Prostate gland (tissue), 2 donors: ENCODE results near the gene FAAP20.

Source experiments
- CTCF ChIP-seq, 4 experiments: fragments of 200-600 bp in 2 of 4; fragments of 450-650 bp in 2 of 4; sonication (generic) in 2 of 4; IDR thresholded peaks; 1 replicate in 3 of 4; 2 replicates in 1 of 4; pipeline ENCODE4 v1.5.1; 2016 to 2019; ENCODE audit warnings: antibody characterized with exemption in 4 of 4, mild to moderate bottlenecking in 2 of 4, moderate library complexity in 2 of 4
- POLR2A ChIP-seq: fragments of 450-650 bp; IDR thresholded peaks from one replicate; pipeline ENCODE4 v1.6.1; 2016; ENCODE audit warnings: antibody characterized with exemption, mild to moderate bottlenecking
- POLR2AphosphoS5 ChIP-seq: sonication (generic); formaldehyde crosslinking; IDR thresholded peaks from one replicate; pipeline ENCODE4 v1.6.1; 2017; ENCODE audit warnings: antibody characterized with exemption

GRCh38 chr1:2242814-2243725 lies 48.5 kb upstream of the FAAP20 start:
- TF ChIP-seq CTCF (IDR thresholded peaks at IDR 0.05) (no peak), POLR2A (no peak), POLR2AphosphoS5 (no peak)
